Measurements from ENCODE around the gene CFAP68.

The CFAP68 gene

GRCh38 chr11:111906680-111907079, 27.3 kb downstream of the CFAP68 start:
- H3K4me3 ChIP-seq (ENCODE audit: low read depth, low read length, poor library complexity, severe bottlenecking), result no peak overlapping the region
- H3K27ac ChIP-seq (ENCODE audit: low read depth, low read length, poor library complexity, severe bottlenecking), result no peak overlapping the region
- H3K9me3 ChIP-seq (ENCODE audit: low read length), result 0 out of 2 replicates have a peak, but pooled peaks cover 2% of the 10 kb centered on the region
- H3K4me2 ChIP-seq (ENCODE audit: low read length), result no peak overlapping the region
- H4K20me1 ChIP-seq (ENCODE audit: insufficient read depth, low read length), result no peaks in the 10 kb centered on the region
- no peaks in the 10 kb centered on the region for H3K4me1 ChIP-seq (ENCODE audit: insufficient read depth, low read length, severe bottlenecking)
- no peaks in the 10 kb centered on the region for H3K79me2 ChIP-seq (ENCODE audit: insufficient read depth, low read length)
- H3K9me2 ChIP-seq (ENCODE audit: low read depth, low read length), result no peaks in the 10 kb centered on the region
- H3K9ac ChIP-seq (ENCODE audit: low read length), result no peak overlapping the region
- H2AFZ ChIP-seq (ENCODE audit: low read length), result no peak overlapping the region
- no peaks in the 10 kb centered on the region; the same call in 1 of the 2 replicates for H3K27me3 ChIP-seq (ENCODE audit: insufficient read depth, low read length)
- no peaks in the 10 kb centered on the region for H3F3A ChIP-seq (ENCODE audit: insufficient read depth, low read length)
- no peaks in the 10 kb centered on the region for H3K36me3 ChIP-seq (ENCODE audit: insufficient read depth, low read length)
- no peak for TF ChIP-seq EZH2 (IDR thresholded peaks at IDR 0.05; ENCODE audit: borderline replicate concordance, low read length)
- no peak for TF ChIP-seq CTCF (IDR thresholded peaks at IDR 0.05; ENCODE audit: low read length)

GRCh38 chr11:111908639-111909305, 29.4 kb downstream of the CFAP68 start:
- no peak overlapping the region for H3K4me2 ChIP-seq (ENCODE audit: low read length)
- no peak overlapping the region for H3K4me3 ChIP-seq (ENCODE audit: low read depth, low read length, poor library complexity, severe bottlenecking)
- no peak overlapping the region for H3K27ac ChIP-seq (ENCODE audit: low read depth, low read length, poor library complexity, severe bottlenecking)
- peaks cover under 1% of the 10 kb centered on the region; the same call in 1 of the 2 replicates for H3K27me3 ChIP-seq (ENCODE audit: insufficient read depth, low read length)
- TF ChIP-seq EZH2 (IDR thresholded peaks at IDR 0.05; ENCODE audit: borderline replicate concordance, low read length), result no peak
- no peak for TF ChIP-seq CTCF (IDR thresholded peaks at IDR 0.05; ENCODE audit: low read length)
- no peaks in the 10 kb centered on the region for H3K4me1 ChIP-seq (ENCODE audit: insufficient read depth, low read length, severe bottlenecking)
- no peaks in the 10 kb centered on the region for H3K36me3 ChIP-seq (ENCODE audit: insufficient read depth, low read length)
- H4K20me1 ChIP-seq (ENCODE audit: insufficient read depth, low read length), result no peaks in the 10 kb centered on the region
- no peaks in the 10 kb centered on the region for H3K79me2 ChIP-seq (ENCODE audit: insufficient read depth, low read length)
- H3F3A ChIP-seq (ENCODE audit: insufficient read depth, low read length), result no peaks in the 10 kb centered on the region
- no peak overlapping the region for H3K9ac ChIP-seq (ENCODE audit: low read length)
- H2AFZ ChIP-seq (ENCODE audit: low read length), result no peak overlapping the region
- no peaks in the 10 kb centered on the region for H3K9me3 ChIP-seq (ENCODE audit: low read length)
- no peaks in the 10 kb centered on the region for H3K9me2 ChIP-seq (ENCODE audit: low read depth, low read length)

DNA sequence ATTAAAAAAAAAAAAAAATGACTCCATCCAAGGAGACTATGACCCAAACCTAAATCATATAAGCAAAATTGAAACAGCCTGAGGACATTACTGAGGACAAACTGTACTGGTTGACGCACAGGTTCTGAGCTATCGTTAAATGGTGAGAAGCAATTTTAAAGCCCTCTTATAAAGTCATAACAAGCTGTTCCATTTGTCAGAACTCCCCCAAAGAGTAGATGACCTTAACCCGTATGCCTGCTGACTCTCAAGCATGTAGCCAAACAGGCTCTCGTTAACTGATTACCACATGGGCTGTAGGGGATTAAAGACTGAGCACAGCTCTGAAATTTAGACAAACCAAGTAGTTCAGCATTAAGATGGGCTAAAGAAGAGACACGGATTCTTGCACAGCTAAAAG, 30.0 kb downstream of the CFAP68 start:
- H3K27me3 ChIP-seq (ENCODE audit: insufficient read depth, low read length), result peaks cover 6% of the 10 kb centered on the region; the same call in 1 of the 2 replicates
- no peak for TF ChIP-seq EZH2 (IDR thresholded peaks at IDR 0.05; ENCODE audit: borderline replicate concordance, low read length)
- TF ChIP-seq CTCF (IDR thresholded peaks at IDR 0.05; ENCODE audit: low read length), result no peak
- H3K79me2 ChIP-seq (ENCODE audit: insufficient read depth, low read length), result no peaks in the 10 kb centered on the region
- no peaks in the 10 kb centered on the region for H3F3A ChIP-seq (ENCODE audit: insufficient read depth, low read length)
- no peaks in the 10 kb centered on the region for H3K36me3 ChIP-seq (ENCODE audit: insufficient read depth, low read length)
- H3K4me2 ChIP-seq (ENCODE audit: low read length), result no peak overlapping the region
- no peaks in the 10 kb centered on the region for H4K20me1 ChIP-seq (ENCODE audit: insufficient read depth, low read length)
- no peak overlapping the region for H3K4me3 ChIP-seq (ENCODE audit: low read depth, low read length, poor library complexity, severe bottlenecking)
- no peak overlapping the region for H2AFZ ChIP-seq (ENCODE audit: low read length)
- H3K4me1 ChIP-seq (ENCODE audit: insufficient read depth, low read length, severe bottlenecking), result no peaks in the 10 kb centered on the region
- no peaks in the 10 kb centered on the region for H3K9me2 ChIP-seq (ENCODE audit: low read depth, low read length)
- no peak overlapping the region for H3K9ac ChIP-seq (ENCODE audit: low read length)
- H3K27ac ChIP-seq (ENCODE audit: low read depth, low read length, poor library complexity, severe bottlenecking), result no peak overlapping the region
- no peaks in the 10 kb centered on the region for H3K9me3 ChIP-seq (ENCODE audit: low read length)

Data from OCI-LY1 (cell line).